Loucy (cell line): ENCODE data around the gene MRPL49.
A peak's percentile ranks its signal among the peaks of the same experiment; 100 is the strongest.

Experiments
- H2AFZ ChIP-seq: fragments of 200-600 bp; sonication (generic); 2 replicates; pipeline ENCODE4 v1.6.0; 2016; ENCODE audit warnings: antibody characterized with exemption, mild to moderate bottlenecking, low read length, moderate library complexity
- H3F3A ChIP-seq: fragments of 200-600 bp; 2 replicates; pipeline ENCODE4 v1.6.0; 2016; ENCODE audit warnings: antibody characterized with exemption, low read depth, mild to moderate bottlenecking
- H3K27me3 ChIP-seq: fragments of 200-600 bp; sonication (generic); 2 replicates; pipeline ENCODE4 v1.6.1; 2014; ENCODE audit warnings: low read length, mild to moderate bottlenecking; ENCODE audit not compliant: insufficient read depth, poor library complexity, severe bottlenecking
- H3K36me3 ChIP-seq: fragments of 200-600 bp; sonication (generic); 2 replicates; pipeline ENCODE4 v1.6.1; 2016; ENCODE audit warnings: low read length; ENCODE audit not compliant: insufficient read depth
- H3K4me1 ChIP-seq: fragments of 200-600 bp; sonication (generic); 2 replicates; pipeline ENCODE4 v1.5.1; 2014; ENCODE audit warnings: low read length, mild to moderate bottlenecking; ENCODE audit not compliant: insufficient read depth, poor library complexity, severe bottlenecking
- H3K4me2 ChIP-seq: fragments of 200-600 bp; sonication (generic); 2 replicates; pipeline ENCODE4 v1.6.0; 2014; ENCODE audit warnings: antibody characterized with exemption, low read length, low read depth, mild to moderate bottlenecking; ENCODE audit not compliant: poor library complexity, severe bottlenecking
- H3K4me3 ChIP-seq: fragments of 200-600 bp; sonication (generic); 2 replicates; pipeline ENCODE4 v1.5.1; 2014; ENCODE audit warnings: low read length, mild to moderate bottlenecking, mixed read lengths; ENCODE audit not compliant: poor library complexity, severe bottlenecking
- H3K79me2 ChIP-seq: fragments of 200-600 bp; sonication (generic); 2 replicates; pipeline ENCODE4 v1.6.1; 2014; ENCODE audit warnings: low read length; ENCODE audit not compliant: insufficient read depth
- H3K9ac ChIP-seq: fragments of 200-600 bp; sonication (generic); 2 replicates; pipeline ENCODE4 v1.6.0; 2014; ENCODE audit warnings: mild to moderate bottlenecking, low read depth, low read length, moderate library complexity; ENCODE audit not compliant: poor library complexity, severe bottlenecking
- H3K9me2 ChIP-seq: fragments of 200-600 bp; sonication (generic); replicated peaks from 2 replicates; pipeline ENCODE4 v1.6.1; 2016; ENCODE audit warnings: low read depth, low read length, mixed read lengths
- H3K9me3 ChIP-seq: fragments of 200-600 bp; sonication (generic); 2 replicates; pipeline ENCODE4 v1.6.1; 2014; ENCODE audit warnings: mild to moderate bottlenecking, antibody characterized with exemption, low read length, low read depth; ENCODE audit not compliant: insufficient read depth
- H4K20me1 ChIP-seq: fragments of 200-600 bp; sonication (generic); 2 replicates; pipeline ENCODE4 v1.6.0; 2014; ENCODE audit warnings: antibody characterized with exemption, low read length, mild to moderate bottlenecking; ENCODE audit not compliant: insufficient read depth, poor library complexity, severe bottlenecking
- CTCF ChIP-seq: fragments of 200-600 bp; sonication (generic); conservative IDR thresholded peaks from 2 replicates; pipeline ENCODE4 v1.5.1; 2014; ENCODE audit warnings: mild to moderate bottlenecking, antibody characterized with exemption, low read length
- EZH2phosphoT487 ChIP-seq: fragments of 200-600 bp; IDR thresholded peaks from 2 replicates; pipeline ENCODE4 v1.6.1; 2018; ENCODE audit warnings: antibody characterized with exemption, mild to moderate bottlenecking, moderate library complexity, borderline replicate concordance

MRPL49 gene

GRCh38 chr11:65121865-65122696 is at the start of gene MRPL49, which contains the start of gene FAU:
Gene MRPL49 (plus strand): TSS chr11:65122321. CDS start chr11:65122347, 26 bp downstream.
Gene FAU (minus strand): TSS chr11:65122134. CDS start chr11:65121813, 321 bp downstream.
- no peak for TF ChIP-seq EZH2phosphoT487
- no peak for TF ChIP-seq CTCF
- no peaks in the 10 kb centered on the region for H3K9me2 ChIP-seq
- peaks cover 65% of the 10 kb centered on the region for H3K79me2 ChIP-seq
- no peaks in the 10 kb centered on the region for H3K27me3 ChIP-seq
- peaks cover 32% of the 10 kb centered on the region; the same call in 1 of the 2 replicates for H3K36me3 ChIP-seq
- H3K9me3 ChIP-seq: no peaks in the 10 kb centered on the region
- peaks cover 24% of the 10 kb centered on the region for H3K4me1 ChIP-seq
- H4K20me1 ChIP-seq: peaks cover 24% of the 10 kb centered on the region
- H2AFZ ChIP-seq: peak within 1 kb of the TSS; percentile 82
- H3K4me2 ChIP-seq: peak within 1 kb of the TSS; percentile 99
- peak within 1 kb of the TSS; percentile 92 for H3K4me3 ChIP-seq
- H3K9ac ChIP-seq: peak within 1 kb of the TSS; percentile 96
- H3F3A ChIP-seq: peaks cover 4% of the 10 kb centered on the region

GRCh38 chr11:65072631-65072966 is 49.5 kb upstream of the MRPL49 start:
- Histone ChIP-seq H3K4me1 (peaks cover 3% of the 10 kb centered on the region), H3K4me2 (no peak overlapping the region), H3K36me3 (peaks cover 9% of the 10 kb centered on the region; the same call in 1 of the 2 replicates), H3K4me3 (no peak overlapping the region), H3F3A (no peaks in the 10 kb centered on the region), H3K9me2 (no peaks in the 10 kb centered on the region), H3K9ac (no peak overlapping the region), H3K79me2 (peaks cover 19% of the 10 kb centered on the region), H4K20me1 (peaks cover under 1% of the 10 kb centered on the region), H2AFZ (no peak overlapping the region), H3K27me3 (no peaks in the 10 kb centered on the region), H3K9me3 (no peaks in the 10 kb centered on the region)
- TF ChIP-seq EZH2phosphoT487 (no peak), CTCF (no peak)

GRCh38 chr11:65077451-65077850 is 44.7 kb upstream of the MRPL49 start:
- H3K36me3 ChIP-seq: peaks cover 20% of the 10 kb centered on the region; the same call in 1 of the 2 replicates
- H3K27me3 ChIP-seq: no peaks in the 10 kb centered on the region
- TF ChIP-seq CTCF (no peak; the same call in 1 of the 2 replicates), EZH2phosphoT487 (no peak)
- peak overlapping the region; percentile 68 for H3K4me2 ChIP-seq
- no peaks in the 10 kb centered on the region for H3K9me2 ChIP-seq
- H4K20me1 ChIP-seq: peaks cover 19% of the 10 kb centered on the region
- H3K9me3 ChIP-seq: no peaks in the 10 kb centered on the region
- peaks cover 65% of the 10 kb centered on the region for H3K79me2 ChIP-seq
- peaks cover 24% of the 10 kb centered on the region for H3K4me1 ChIP-seq
- peak overlapping the region; percentile 18 for H3K9ac ChIP-seq
- H3K4me3 ChIP-seq: peak overlapping the region; percentile 51
- no peaks in the 10 kb centered on the region for H3F3A ChIP-seq
- H2AFZ ChIP-seq: no peak overlapping the region
